Dermis microvascular lymphatic vessel endothelial cell (primary cell): ENCODE measurements around the gene MXI1. TPM values are rescaled to one million over a fixed set of nuclear protein-coding genes. Genes with fewer than 3 reads are reported as not detected.
"Not testable (repeated sequence)": the region's sequence is repeated elsewhere in the genome, so short reads cannot be mapped to it uniquely, and the experiment has no call there.

ENCODE experiments used
- DNase-seq, 2 donors: peaks; one replicate each; pipeline versions ENCODE4 v3.0.0 to v3.0.0-alpha.2; 2010; ENCODE audit warnings: low read depth in 2 of 2
- total RNA-seq: library from RNA; depleted of rRNA; stranded (reverse); fragments of >200 nt; gene quantifications from 2 replicates; pipeline ENCODE4 v1.2.1, GENCODE V29; 2014

Gene MXI1
- total RNA-seq, 1 donor from 2014 or later = 5.3 TPM

GRCh38 chr10:110313674-110314073 is 106.3 kb downstream of the MXI1 start:
- DNase-seq = no peak

GRCh38 chr10:110317866-110318850 is 110.8 kb downstream of the MXI1 start:
- no peak for DNase-seq

- DNase-seq = no peak
Measured at GRCh38 chr10:110321869-110322620, 114.6 kb downstream of the MXI1 start.

GRCh38 chr10:110323503-110323902 is 116.1 kb downstream of the MXI1 start:
- peak in 1 of 2 donors; percentile 35 for DNase-seq

- peak in 1 of 2 donors; percentile 18 for DNase-seq
Measured at GRCh38 chr10:110324201-110324804, 116.9 kb downstream of the MXI1 start.

- DNase-seq = peak in 1 of 2 donors; percentile 21
Measured at GRCh38 chr10:110324805-110325280, 117.4 kb downstream of the MXI1 start.

GRCh38 chr10:110326351-110327032 is 119.1 kb downstream of the MXI1 start:
- peak in 1 of 2 donors; percentile 63 for DNase-seq

GRCh38 chr10:110327262-110327914 is 120.0 kb downstream of the MXI1 start:
- DNase-seq = no peak

- no peak for DNase-seq
Measured at GRCh38 chr10:110330675-110331074, 123.3 kb downstream of the MXI1 start.

- not testable (repeated sequence) for DNase-seq
Measured at GRCh38 chr10:110331226-110331795, 123.9 kb downstream of the MXI1 start.

- DNase-seq = no peak
Measured at GRCh38 chr10:110334061-110334656, 126.8 kb downstream of the MXI1 start.

GRCh38 chr10:110335314-110336064 is 128.1 kb downstream of the MXI1 start:
- no peak for DNase-seq

GRCh38 chr10:110336111-110336721 is 128.8 kb downstream of the MXI1 start:
- peak in 1 of 2 donors; percentile 62 for DNase-seq

Other genes starting within 250 kb of the MXI1 start
- gene ADD3, start 199.6 kb upstream of the MXI1 start, total RNA-seq = 292 and 439 TPM in 2 replicates
- 5.5 and 6.8 TPM in 2 replicates for gene SMNDC1, start 97.3 kb downstream of the MXI1 start, total RNA-seq